Mesenchymal stem cell (in vitro differentiated cells and primary cell): ENCODE results near the gene SCART1.
"Not testable (repeated sequence)": the region's sequence is repeated elsewhere in the genome, so short reads cannot be mapped to it uniquely, and the experiment has no call there.

Experiments
- DNase-seq: peaks from one replicate; pipeline ENCODE4 v3.0.0-alpha.2; 2013
- H2AFZ ChIP-seq: one replicate; pipeline ENCODE4 v1.6.1; 2013; ENCODE audit warnings: low read depth, mild to moderate bottlenecking, control low read depth, inconsistent platforms, low read length, moderate library complexity
- H2AK5ac ChIP-seq: 2 replicates; pipeline ENCODE4 v1.6.1; 2013; ENCODE audit warnings: low read length, moderate library complexity, mild to moderate bottlenecking, inconsistent platforms; ENCODE audit not compliant: severe bottlenecking
- H2BK120ac ChIP-seq: one replicate; pipeline ENCODE4 v1.6.1; 2013; ENCODE audit warnings: low read depth, mild to moderate bottlenecking, inconsistent platforms, low read length, moderate library complexity
- H2BK12ac ChIP-seq, 2 experiments: one replicate each; pipeline ENCODE4 v1.6.1; 2013; ENCODE audit warnings: inconsistent platforms in 2 of 2, low read length in 2 of 2, mild to moderate bottlenecking in 2 of 2, moderate library complexity in 2 of 2, control low read depth in 1 of 2
- H2BK15ac ChIP-seq: one replicate; pipeline ENCODE4 v1.6.1; 2013; ENCODE audit warnings: mild to moderate bottlenecking, low read depth, inconsistent platforms; ENCODE audit not compliant: poor library complexity, severe bottlenecking
- H2BK5ac ChIP-seq: 2 replicates; pipeline ENCODE4 v1.6.1; 2013; ENCODE audit warnings: low read depth, mild to moderate bottlenecking, low read length, control low read depth, inconsistent platforms; ENCODE audit not compliant: poor library complexity, severe bottlenecking
- H3K14ac ChIP-seq, 2 experiments: one replicate each; pipeline ENCODE4 v1.6.1; 2013; ENCODE audit warnings: inconsistent platforms in 2 of 2, low read length in 2 of 2, control low read depth in 1 of 2, mild to moderate bottlenecking in 1 of 2, moderate library complexity in 1 of 2
- H3K18ac ChIP-seq, 2 experiments: one replicate each; pipeline ENCODE4 v1.6.1; 2013; ENCODE audit warnings: inconsistent platforms in 2 of 2, low read length in 2 of 2, control low read depth in 1 of 2, low read depth in 1 of 2, mild to moderate bottlenecking in 1 of 2
- H3K23ac ChIP-seq, 2 experiments: one replicate each; pipeline ENCODE4 v1.6.1; 2013; ENCODE audit warnings: inconsistent platforms in 2 of 2, low read length in 2 of 2, mild to moderate bottlenecking in 2 of 2, moderate library complexity in 2 of 2, control low read depth in 1 of 2
- H3K27ac ChIP-seq: 2 replicates; pipeline ENCODE4 v1.5.1; 2013; ENCODE audit warnings: mild to moderate bottlenecking, moderate library complexity, low read length, control low read depth, inconsistent platforms; ENCODE audit not compliant: poor library complexity, severe bottlenecking
- H3K27me3 ChIP-seq, 2 experiments: 2 replicates each; pipeline versions ENCODE4 v1.6.1 to v1.7.0; 2013; ENCODE audit warnings: low read length in 2 of 2, mild to moderate bottlenecking in 2 of 2, moderate library complexity in 2 of 2, control low read depth in 1 of 2, inconsistent platforms in 1 of 2; ENCODE audit not compliant: control insufficient read depth in 1 of 2, insufficient read depth in 1 of 2
- H3K36me3 ChIP-seq, 2 experiments: 2 replicates each; pipeline versions ENCODE4 v1.6.1 to v1.7.0; 2013; ENCODE audit warnings: low read length in 2 of 2, control low read depth in 1 of 2, inconsistent platforms in 1 of 2, low read depth in 1 of 2, mild to moderate bottlenecking in 1 of 2; ENCODE audit not compliant: insufficient read depth in 2 of 2, control insufficient read depth in 1 of 2
- H3K4ac ChIP-seq, 2 experiments: one replicate each; pipeline ENCODE4 v1.6.1; 2013; ENCODE audit warnings: inconsistent platforms in 2 of 2, low read length in 2 of 2, mild to moderate bottlenecking in 2 of 2, moderate library complexity in 2 of 2, control low read depth in 1 of 2, low read depth in 1 of 2
- H3K4me1 ChIP-seq: 2 replicates; pipeline ENCODE4 v1.6.1; 2013; ENCODE audit warnings: low read depth, low read length, control low read depth; ENCODE audit not compliant: control insufficient read depth, insufficient read depth
- H3K4me2 ChIP-seq: 2 replicates; pipeline ENCODE4 v1.6.1; 2013; ENCODE audit warnings: low read length, mild to moderate bottlenecking, inconsistent platforms; ENCODE audit not compliant: poor library complexity, severe bottlenecking
- H3K4me3 ChIP-seq, 2 experiments: 2 replicates each; pipeline versions ENCODE4 v1.5.1 to v1.7.0; 2013; ENCODE audit warnings: low read length in 2 of 2, mild to moderate bottlenecking in 2 of 2, control low read depth in 1 of 2, low read depth in 1 of 2; ENCODE audit not compliant: insufficient read depth in 1 of 2
- H3K79me1 ChIP-seq: replicated peaks from 2 replicates; pipeline ENCODE4 v1.6.1; 2013; ENCODE audit warnings: mild to moderate bottlenecking, control low read depth, low read length, inconsistent platforms; ENCODE audit not compliant: poor library complexity, severe bottlenecking
- H3K9ac ChIP-seq: 2 replicates; pipeline ENCODE4 v1.7.0; 2013; ENCODE audit warnings: mild to moderate bottlenecking, low read length, moderate library complexity
- H3K9me3 ChIP-seq: 2 replicates; pipeline ENCODE4 v1.7.0; 2013; ENCODE audit warnings: mild to moderate bottlenecking, low read length; ENCODE audit not compliant: control insufficient read depth
- H4K8ac ChIP-seq: one replicate; pipeline ENCODE4 v1.6.1; 2013; ENCODE audit warnings: inconsistent platforms, mild to moderate bottlenecking, low read length, moderate library complexity
- H4K91ac ChIP-seq: one replicate; pipeline ENCODE4 v1.6.1; 2013; ENCODE audit warnings: mild to moderate bottlenecking, low read length, inconsistent platforms
- WGBS: methylation state at CpG from one replicate; pipeline ENCODE4 v1.1.7; 2013; ENCODE audit warnings: mixed read lengths; 5-methylcytosine and 5-hydroxymethylcytosine counted together

SCART1 gene

DNA sequence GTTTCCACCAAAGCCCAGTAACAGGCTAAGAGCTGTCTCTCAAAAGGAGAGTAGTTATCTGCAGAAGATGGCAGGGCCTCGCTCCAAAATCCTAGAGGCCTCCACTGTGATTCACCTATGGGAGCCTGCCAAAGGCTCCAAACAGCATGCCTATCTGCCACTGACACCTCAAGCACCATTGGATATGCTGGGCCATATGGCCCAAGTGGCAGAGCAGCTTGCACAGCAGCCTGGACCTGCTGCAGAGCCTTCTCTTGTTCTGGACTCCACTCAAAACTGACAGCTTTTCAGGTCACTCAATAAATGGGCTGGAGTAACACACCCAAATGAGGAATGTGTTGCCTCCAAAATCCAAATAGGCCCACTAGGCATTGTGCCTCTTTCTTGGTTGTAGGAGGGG is 45.4 kb downstream of the SCART1 start:
- not testable (repeated sequence) for H2BK12ac ChIP-seq, H2BK15ac ChIP-seq

DNA sequence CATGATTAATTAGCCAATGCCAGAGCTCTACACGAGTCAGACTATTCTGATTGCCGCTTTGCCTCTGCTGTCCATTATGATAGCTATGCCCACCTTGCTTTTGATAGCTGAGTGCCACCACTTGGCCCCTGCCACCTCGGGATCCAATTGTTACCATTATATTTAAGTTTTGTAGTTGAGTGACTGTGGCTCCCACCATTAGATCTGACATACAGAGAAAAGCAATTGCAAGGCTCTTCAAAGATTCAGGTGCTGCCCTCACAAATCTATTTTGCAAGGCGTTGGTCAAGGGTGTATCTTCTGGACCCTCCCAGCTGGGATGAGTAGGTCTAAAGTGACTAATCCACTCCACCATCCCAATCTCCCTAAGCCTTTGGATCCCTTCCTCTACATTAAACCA is 47.2 kb downstream of the SCART1 start:
- Histone ChIP-seq H3K9me3 (peaks cover 14% of the 10 kb centered on the region), H3K36me3 (peaks cover 0 to 19% of the 10 kb centered on the region in 2 experiments)
- not testable (repeated sequence) for H3K27ac ChIP-seq, H4K91ac ChIP-seq, H3K23ac ChIP-seq, H2BK15ac ChIP-seq, H3K4me2 ChIP-seq, H3K4ac ChIP-seq, H3K9ac ChIP-seq, H3K4me1 ChIP-seq, H3K27me3 ChIP-seq, H3K4me3 ChIP-seq, DNase-seq, H3K79me1 ChIP-seq, H2BK5ac ChIP-seq, H3K18ac ChIP-seq, H2AFZ ChIP-seq, H3K14ac ChIP-seq, H2AK5ac ChIP-seq, H2BK12ac ChIP-seq, H4K8ac ChIP-seq, H2BK120ac ChIP-seq
- WGBS: 65% methylated on average over 3 of the region's 4 CpGs

More for the DNA sequence above, 45.4 kb downstream of the SCART1 start:
- not testable (repeated sequence) for H3K14ac ChIP-seq, H3K4ac ChIP-seq, H2AK5ac ChIP-seq, H2BK120ac ChIP-seq, H2AFZ ChIP-seq, H3K23ac ChIP-seq, DNase-seq, H3K18ac ChIP-seq, H3K27me3 ChIP-seq, H3K9ac ChIP-seq, H3K27ac ChIP-seq, H3K79me1 ChIP-seq, H4K8ac ChIP-seq, H3K4me2 ChIP-seq, H3K4me3 ChIP-seq, H3K4me1 ChIP-seq, H4K91ac ChIP-seq, H2BK5ac ChIP-seq
- peaks cover 0 to 19% of the 10 kb centered on the region in 2 experiments for H3K36me3 ChIP-seq
- 38% methylated on average over 1 of the region's 1 CpG for WGBS
- H3K9me3 ChIP-seq: peaks cover 14% of the 10 kb centered on the region

DNA sequence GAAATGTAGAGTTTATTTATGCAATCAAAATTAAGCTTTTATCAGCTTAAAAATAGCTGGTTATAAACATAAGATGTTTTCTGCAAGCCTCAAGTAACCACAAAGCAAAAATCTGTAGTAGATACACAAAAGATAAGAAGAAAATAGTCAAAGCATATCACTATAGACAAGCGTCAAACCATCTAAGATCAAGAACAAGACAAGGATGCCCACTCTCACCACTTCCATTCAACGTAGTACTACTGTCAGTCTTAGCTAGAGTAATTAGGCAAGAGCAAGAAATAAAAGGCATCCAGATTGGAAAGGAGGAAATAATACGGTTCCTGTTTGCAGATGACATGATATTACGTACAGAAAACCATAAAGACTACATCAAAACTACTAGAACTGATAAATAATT is 56.0 kb downstream of the SCART1 start:
- Histone ChIP-seq H3K27ac (no peak overlapping the region), H4K91ac (no peak overlapping the region), H3K36me3 (no peaks in the 10 kb centered on the region), H4K8ac (no peak overlapping the region), H3K14ac (no peak overlapping the region), H3K4me2 (no peak overlapping the region), H2AFZ (no peak overlapping the region), H3K9ac (no peak overlapping the region), H3K79me1 (no peaks in the 10 kb centered on the region), H2BK5ac (no peak overlapping the region), H2AK5ac (no peak overlapping the region), H3K9me3 (peaks cover 7% of the 10 kb centered on the region), H3K4me1 (no peaks in the 10 kb centered on the region), H2BK120ac (no peak overlapping the region), H3K27me3 (no peaks in the 10 kb centered on the region), H2BK12ac (no peak overlapping the region), H3K23ac (no peak overlapping the region), H3K18ac (no peak overlapping the region), H3K4me3 (no peak overlapping the region), H3K4ac (no peak overlapping the region), H2BK15ac (no peak overlapping the region)
- no peak for DNase-seq
- WGBS: 100% methylated on average over 1 of the region's 4 CpGs

DNA sequence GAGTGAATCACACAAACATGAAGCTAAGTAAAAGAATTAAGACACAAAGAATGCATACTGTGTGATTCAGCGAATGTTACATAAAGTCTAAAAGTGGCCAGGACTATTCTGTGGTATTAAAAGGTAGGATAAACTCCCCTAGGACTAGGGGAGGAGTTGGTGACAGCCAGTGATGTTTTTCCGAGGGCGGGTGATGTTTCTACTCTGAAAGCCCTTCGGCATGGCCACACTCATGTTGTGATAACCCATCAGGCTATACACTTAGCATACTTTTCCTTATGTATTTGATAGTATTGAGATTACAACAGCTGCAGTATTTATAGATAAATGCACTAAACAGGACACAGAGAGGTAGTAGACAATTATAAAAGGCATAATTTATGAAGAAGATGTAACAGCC is 57.7 kb downstream of the SCART1 start:
- WGBS: 57% methylated on average over 1 of the region's 4 CpGs
- no peaks in the 10 kb centered on the region for H3K79me1 ChIP-seq
- H3K18ac ChIP-seq: no peak overlapping the region
- no peak overlapping the region for H3K14ac ChIP-seq
- H2BK5ac ChIP-seq: no peak overlapping the region
- H3K4me3 ChIP-seq: no peak overlapping the region
- no peak overlapping the region for H3K27ac ChIP-seq
- H3K27me3 ChIP-seq: no peaks in the 10 kb centered on the region
- H3K36me3 ChIP-seq: no peaks in the 10 kb centered on the region
- no peak overlapping the region for H4K91ac ChIP-seq
- no peak overlapping the region for H2AFZ ChIP-seq
- no peak overlapping the region for H2BK120ac ChIP-seq
- no peak for DNase-seq
- H2BK15ac ChIP-seq: no peak overlapping the region
- H2BK12ac ChIP-seq: no peak overlapping the region
- no peak overlapping the region for H3K23ac ChIP-seq
- H3K9me3 ChIP-seq: peaks cover 7% of the 10 kb centered on the region
- no peak overlapping the region for H4K8ac ChIP-seq
- no peak overlapping the region for H3K4ac ChIP-seq
- no peak overlapping the region for H2AK5ac ChIP-seq
- H3K4me1 ChIP-seq: no peaks in the 10 kb centered on the region
- H3K9ac ChIP-seq: no peak overlapping the region
- no peak overlapping the region for H3K4me2 ChIP-seq
